Keratinocyte (primary cell): ENCODE results near the gene CCL4L2. TPM values are rescaled to one million over a fixed set of nuclear protein-coding genes. Genes with fewer than 3 reads are reported as not detected.

ENCODE experiments used
- DNase-seq: peaks from one replicate; pipeline ENCODE4 v3.0.0-alpha.2; 2011; ENCODE audit warnings: low read depth, missing footprints, low spot score
- FAIRE-seq: peaks from 2 replicates; lab custom pipeline; 2011; peaks lifted over from hg19 to GRCh38; lab: Jason Lieb, UNC
- H2AFZ ChIP-seq: 2 replicates; pipeline ENCODE4 v1.6.0; 2012; ENCODE audit warnings: low read length, control low read depth, inconsistent platforms; ENCODE audit not compliant: control insufficient read depth
- H3K27ac ChIP-seq: 2 replicates; pipeline ENCODE4 v1.5.1; 2011; ENCODE audit warnings: low read length; ENCODE audit not compliant: control insufficient read depth, insufficient read depth
- H3K27me3 ChIP-seq: 3 replicates; pipeline ENCODE4 v1.6.0; 2011; ENCODE audit warnings: low read length; ENCODE audit not compliant: control insufficient read depth, insufficient read depth; ENCODE audit errors: extremely low read depth
- H3K36me3 ChIP-seq, 2 experiments: 2 replicates in 1 of 2; 3 replicates in 1 of 2; pipeline ENCODE4 v1.5.1; 2011; ENCODE audit warnings: low read length in 2 of 2, mild to moderate bottlenecking in 1 of 2; ENCODE audit not compliant: control insufficient read depth in 2 of 2, insufficient read depth in 2 of 2; ENCODE audit errors: extremely low read depth in 1 of 2
- H3K4me1 ChIP-seq: 3 replicates; pipeline ENCODE4 v1.5.1; 2011; ENCODE audit warnings: low read length; ENCODE audit not compliant: control insufficient read depth, insufficient read depth; ENCODE audit errors: extremely low read depth
- H3K4me2 ChIP-seq: 3 replicates; pipeline ENCODE4 v1.6.0; 2011; ENCODE audit warnings: low read depth, low read length; ENCODE audit not compliant: control insufficient read depth, insufficient read depth; ENCODE audit errors: extremely low read depth
- H3K4me3 ChIP-seq, 3 experiments: fragments of 200-600 bp in 1 of 3; sonication (generic) in 1 of 3; 2 replicates in 2 of 3; 3 replicates in 1 of 3; pipeline ENCODE4 v1.5.1; 2011 to 2016; ENCODE audit warnings: low read length in 3 of 3, mild to moderate bottlenecking in 3 of 3, control low read depth in 2 of 3, inconsistent platforms in 1 of 3, low read depth in 1 of 3, mixed read lengths in 1 of 3, mixed run types in 1 of 3, moderate library complexity in 1 of 3; ENCODE audit not compliant: control insufficient read depth in 2 of 3, insufficient read depth in 2 of 3; ENCODE audit errors: extremely low read depth in 1 of 3
- H3K79me2 ChIP-seq: 2 replicates; pipeline ENCODE4 v1.6.0; 2012; ENCODE audit warnings: low read length; ENCODE audit not compliant: control insufficient read depth, insufficient read depth
- H3K9ac ChIP-seq: 3 replicates; pipeline ENCODE4 v1.6.0; 2011; ENCODE audit warnings: low read length; ENCODE audit not compliant: control insufficient read depth, insufficient read depth; ENCODE audit errors: extremely low read depth
- H3K9me1 ChIP-seq: 3 replicates; pipeline ENCODE4 v1.6.0; 2011; ENCODE audit warnings: low read length; ENCODE audit not compliant: control insufficient read depth, insufficient read depth; ENCODE audit errors: extremely low read depth
- H3K9me3 ChIP-seq: 2 replicates; pipeline ENCODE4 v1.5.1; 2012; ENCODE audit warnings: low read depth, low read length; ENCODE audit not compliant: control insufficient read depth
- H4K20me1 ChIP-seq: 3 replicates; pipeline ENCODE4 v1.6.0; 2011; ENCODE audit warnings: low read length; ENCODE audit not compliant: control insufficient read depth, insufficient read depth; ENCODE audit errors: extremely low read depth
- CTCF ChIP-seq, 3 experiments: IDR thresholded peaks in 1 of 3; conservative IDR thresholded peaks in 1 of 3; optimal IDR thresholded peaks in 1 of 3; 2 replicates in 2 of 3; 3 replicates in 1 of 3; pipeline versions ENCODE3 to v1.5.1; 2011; ENCODE audit warnings: low read length in 3 of 3, mild to moderate bottlenecking in 3 of 3, moderate library complexity in 2 of 3, control low read depth in 1 of 3, inconsistent platforms in 1 of 3; ENCODE audit not compliant: insufficient read depth in 2 of 3; ENCODE audit errors: extremely low read depth in 1 of 3
- EZH2 ChIP-seq: IDR thresholded peaks from one replicate; pipeline ENCODE4 v1.6.1; 2012; ENCODE audit warnings: inconsistent platforms, mild to moderate bottlenecking, low read length, moderate library complexity
- dilution Hi-C: fragments of 300-500 bp; cut with MboI; formaldehyde crosslinking; loops from one replicate; pipeline ENCODE4 v1.7.0; 2020; ENCODE audit warnings: low sequenced_read_pairs; ENCODE audit not compliant: extremely low pct_ligation_motif_present
- polyA plus RNA-seq, 5 experiments: library from polyadenylated mRNA; depleted of rRNA in 3 of 5; stranded (reverse) in 3 of 5; stranded (forward) in 1 of 5; unstranded in 1 of 5; fragments of >200 nt; gene quantifications; 1 replicate in 1 of 5; 2 replicates in 3 of 5; 3 replicates in 1 of 5; pipeline versions ENCODE4 v1.2.1 to v1.2.3, GENCODE V29; 2011 to 2012; ENCODE audit warnings: missing spikeins in 2 of 5, low read depth in 1 of 5, low replicate concordance in 1 of 5

The CCL4L2 gene
- polyA plus RNA-seq, 1 donor (not counting 4 experiments of a cell fraction or from before 2014, with no cell fraction given), result not detected

- H3K27ac ChIP-seq, result no peak overlapping the region
- H3K9me1 ChIP-seq, result no peaks in the 10 kb centered on the region
- FAIRE-seq (no peak), DNase-seq (no peak)
- H3K4me3 ChIP-seq, result no peak overlapping the region
- TF ChIP-seq EZH2 (no peak), CTCF (optimal IDR thresholded peaks at IDR 0.05 in 1 of 3, IDR thresholded peaks at IDR 0.05 in 1 of 3, conservative IDR thresholded peaks at IDR 0.05 in 1 of 3; ENCODE audit: extremely low read depth in 1 of 3, insufficient read depth in 2 of 3, low read length in 3 of 3) (no peak)
- H3K27me3 ChIP-seq, result peaks cover 5% of the 10 kb centered on the region
- no peaks in the 10 kb centered on the region for H3K36me3 ChIP-seq
- no peaks in the 10 kb centered on the region for H3K9me3 ChIP-seq
- no peaks in the 10 kb centered on the region for H4K20me1 ChIP-seq
- dilution Hi-C loops, result no loop called here
- no peak overlapping the region for H2AFZ ChIP-seq
- no peak overlapping the region for H3K4me2 ChIP-seq
- peaks cover 7% of the 10 kb centered on the region for H3K4me1 ChIP-seq
- no peaks in the 10 kb centered on the region for H3K79me2 ChIP-seq
- no peak overlapping the region for H3K9ac ChIP-seq
Measured at GRCh38 chr17:36195434-36196130, 15.3 kb upstream of the CCL4L2 start.

- no peaks in the 10 kb centered on the region for H3K79me2 ChIP-seq
- H3K4me2 ChIP-seq, result no peak overlapping the region
- no peak for FAIRE-seq
- H3K9me3 ChIP-seq, result no peaks in the 10 kb centered on the region
- no peak overlapping the region for H3K27ac ChIP-seq
- no peaks in the 10 kb centered on the region for H3K36me3 ChIP-seq
- dilution Hi-C loops, result no loop called here
- H3K27me3 ChIP-seq, result peaks cover 5% of the 10 kb centered on the region
- TF ChIP-seq EZH2 (no peak), CTCF (optimal IDR thresholded peaks at IDR 0.05 in 1 of 3, IDR thresholded peaks at IDR 0.05 in 1 of 3, conservative IDR thresholded peaks at IDR 0.05 in 1 of 3; ENCODE audit: extremely low read depth in 1 of 3, insufficient read depth in 2 of 3, low read length in 3 of 3) (no peak)
- H3K9ac ChIP-seq, result no peak overlapping the region
- H3K4me1 ChIP-seq, result peaks cover 7% of the 10 kb centered on the region
- no peak overlapping the region for H3K4me3 ChIP-seq
- no peak for DNase-seq
- no peak overlapping the region for H2AFZ ChIP-seq
- no peaks in the 10 kb centered on the region for H4K20me1 ChIP-seq
- H3K9me1 ChIP-seq, result no peaks in the 10 kb centered on the region
Measured at GRCh38 chr17:36196131-36196486, 14.8 kb upstream of the CCL4L2 start.
